Measurements from ENCODE around the gene UBE2R2. TPM values are rescaled to one million over a fixed set of nuclear protein-coding genes. Genes with fewer than 3 reads are reported as not detected.

UBE2R2 gene
- total and polyA plus RNA-seq, 2 of the 4 experiments (the other 2 are of a cell fraction), result 12.7 to 24.8 TPM

GRCh38 chr9:33787839-33788238 is 29.1 kb upstream of the UBE2R2 start:
- ChIA-PET POLR2A (ENCODE audit: unreplicated experiment) (no interaction called here), CTCF (interaction anchor here (1.4 kb wide), 1 partner anchor 10 kb away, joined by 5 read pairs; no protein-coding TSS in a partner anchor)
- no CpG with 5 or more reads among the region's 1 CpG for WGBS, 2 experiments (ENCODE audit: extremely low coverage in 2 of 2, insufficient read length in 1 of 2)
- H4K20me1 ChIP-seq (ENCODE audit: insufficient read depth, low read length), result no peaks in the 10 kb centered on the region
- TF ChIP-seq RCOR1 (IDR thresholded peaks at IDR 0.05; ENCODE audit: insufficient replicate concordance, low read length) (no peak), ELK1 (IDR thresholded peaks at IDR 0.05; ENCODE audit: borderline replicate concordance, low read depth, low read length) (no peak), CEBPB (IDR thresholded peaks at IDR 0.05; ENCODE audit: low read depth, low read length) (no peak), POLR2A (IDR thresholded peaks at IDR 0.05; ENCODE audit: low read depth, low read length) (no peak), MAZ (IDR thresholded peaks at IDR 0.05; ENCODE audit: borderline replicate concordance, low read depth, low read length) (no peak), FOS (IDR thresholded peaks at IDR 0.05; ENCODE audit: low read depth, low read length) (no peak), SMC3 (IDR thresholded peaks at IDR 0.05; ENCODE audit: low read depth, low read length) (no peak), CTCF (conservative IDR thresholded peaks at IDR 0.05; ENCODE audit: low read depth, low read length) (no peak), CHD1 (IDR thresholded peaks at IDR 0.05; ENCODE audit: low read depth, low read length) (no peak), MAFK (IDR thresholded peaks at IDR 0.05; ENCODE audit: low read depth, low read length) (no peak)
- dilution Hi-C loops (cut with HindIII; ENCODE audit: low sequenced_read_pairs, unreplicated experiment) (no loop called here), in situ Hi-C loops (cut with MboI; ENCODE audit: low sequenced_read_pairs) (no loop called here), intact Hi-C loops (cut with micrococcal nuclease) (no loop called here)
- H3K36me3 ChIP-seq (ENCODE audit: control insufficient read depth, insufficient read depth, low read length), result no peaks in the 10 kb centered on the region
- no peak overlapping the region for H2AK9ac ChIP-seq (replicated peaks; ENCODE audit: low read depth, low read length, poor library complexity)
- no peak overlapping the region for H2BK120ac ChIP-seq (ENCODE audit: low read depth, low read length)
- no peak overlapping the region for H3K14ac ChIP-seq (replicated peaks; ENCODE audit: low read depth, low read length)
- no peak overlapping the region for H3K56ac ChIP-seq (ENCODE audit: extremely low read depth, insufficient read depth, low read length)
- H2AK5ac ChIP-seq (ENCODE audit: low read depth, low read length), result no peak overlapping the region
- no peaks in the 10 kb centered on the region for H3K79me1 ChIP-seq (ENCODE audit: low read depth in 1 of 2, low read length in 2 of 2)
- peaks cover 3% of the 10 kb centered on the region for H3K9me1 ChIP-seq (ENCODE audit: insufficient read depth, low read length)
- no peaks in the 10 kb centered on the region for H3K9me3 ChIP-seq (ENCODE audit: control insufficient read depth, insufficient read depth, low read length)
- ATAC-seq (ENCODE audit: low read depth) (no peak), DNase-seq (no peak)
- H3K23ac ChIP-seq (ENCODE audit: low read depth, low read length), result no peak overlapping the region
- no peak overlapping the region for H4K91ac ChIP-seq (ENCODE audit: insufficient read depth, low read depth, low read length)
- H3K4me3 ChIP-seq (ENCODE audit: insufficient read depth, low read depth, low read length), result no peak overlapping the region
- no peak overlapping the region for H3K4ac ChIP-seq (ENCODE audit: low read depth, low read length)
- H2BK20ac ChIP-seq (ENCODE audit: low read depth, low read length), result no peak overlapping the region
- H3K4me1 ChIP-seq (ENCODE audit: control insufficient read depth, insufficient read depth, low read length), result peaks cover 4% of the 10 kb centered on the region; the same call in 1 of the 2 replicates
- no peak overlapping the region for H3K9ac ChIP-seq (ENCODE audit: low read depth, low read length)
- H3K18ac ChIP-seq (ENCODE audit: low read depth, low read length), result no peak overlapping the region
- no peak overlapping the region for H4K8ac ChIP-seq (ENCODE audit: low read depth in 2 of 2, low read length in 2 of 2)
- no peak overlapping the region for H4K5ac ChIP-seq (ENCODE audit: low read depth, low read length)
- no peak overlapping the region for H2BK5ac ChIP-seq (ENCODE audit: low read depth, low read length, poor library complexity, severe bottlenecking)
- peaks cover 16% of the 10 kb centered on the region for H3K27me3 ChIP-seq (ENCODE audit: control insufficient read depth, insufficient read depth, low read length)
- no peak overlapping the region for H3K4me2 ChIP-seq (ENCODE audit: low read depth, low read length)
- no peak overlapping the region for H2AFZ ChIP-seq (replicated peaks; ENCODE audit: low read length, poor library complexity)
- BruUV-seq (replicated peaks), result no TSS peak
- H3K27ac ChIP-seq (ENCODE audit: insufficient read depth, low read length), result no peak overlapping the region
- H2BK15ac ChIP-seq (ENCODE audit: low read depth, low read length), result no peak overlapping the region
